Psoas muscle (tissue), 8 donors: ENCODE results near the gene EIF1B. TPM values are rescaled to one million over a fixed set of nuclear protein-coding genes. Genes with fewer than 3 reads are reported as not detected.

Source experiments
- ATAC-seq, 4 donors: fragments of 200-7000 bp; cut with Tn5 transposase; one replicate each; pipeline ENCODE4 v1.9.1; 2020; ENCODE audit warnings: moderate library complexity in 3 of 4, mild to moderate bottlenecking in 2 of 4
- DNase-seq, 2 donors: peaks; one replicate each; pipeline ENCODE4 v3.0.0-alpha.2; 2020
- H3K27ac ChIP-seq: fragments of 200-600 bp; one replicate; pipeline ENCODE4 v1.8.0; 2022
- H3K27me3 ChIP-seq, 3 donors: fragments of 200-600 bp in 1 of 3; one replicate each; pipeline versions ENCODE4 v1.6.1 to v1.8.0; 2013 to 2022; ENCODE audit warnings: low read length in 2 of 3, mild to moderate bottlenecking in 2 of 3, moderate library complexity in 1 of 3; ENCODE audit not compliant: insufficient read depth in 3 of 3
- H3K36me3 ChIP-seq, 2 donors: fragments of 200-600 bp in 1 of 2; one replicate each; pipeline versions ENCODE4 v1.6.1 to v1.8.0; 2013 to 2022; ENCODE audit warnings: low read depth in 1 of 2, mild to moderate bottlenecking in 1 of 2, moderate library complexity in 1 of 2; ENCODE audit not compliant: insufficient read depth in 1 of 2
- H3K4me1 ChIP-seq: fragments of 200-600 bp; one replicate; pipeline ENCODE4 v1.8.0; 2022
- H3K4me3 ChIP-seq: fragments of 200-600 bp; one replicate; pipeline ENCODE4 v1.8.0; 2022; ENCODE audit warnings: mild to moderate bottlenecking
- H3K9me3 ChIP-seq: fragments of 200-600 bp; one replicate; pipeline ENCODE4 v1.8.0; 2022
- WGBS, 3 donors: extraction: QIAGEN DNeasy Blood & Tissue Kit; methylation state at CpG; one replicate each; pipeline versions ENCODE4 v1.1.6 to v1.1.7; 2013; 5-methylcytosine and 5-hydroxymethylcytosine counted together
- intact Hi-C, 2 donors: fragments of 100-400 bp; cut with DNase I; formaldehyde crosslinking; loops; one replicate each; pipeline versions ENCODE4 v1.11.0 to v1.14.2; 2022
- polyA plus RNA-seq, 3 donors: library from polyadenylated mRNA; stranded (reverse); fragments of 200-250 nt; gene quantifications; one replicate each; pipeline ENCODE4 v1.2.3, GENCODE V29; 2013
- total RNA-seq, 4 donors: library from RNA; stranded (reverse); fragmentation: NEBNext Ultra II Directional in 2 of 4; extraction: Animal tissue kit (Norgen Biotek cat#: 25700) in 2 of 4; gene quantifications; one replicate each; pipeline versions ENCODE4 v1.2.1 to v1.2.4, GENCODE V29; 2021 to 2023
- TF ChIP-seq, protein P1 (sequence below): fragments of 200-600 bp; IDR thresholded peaks from one replicate; pipeline ENCODE4 v1.8.0; 2022; ENCODE audit warnings: antibody characterized with exemption
- donor health status: healthy with polysubstance abuse.
- donor health status: DM: no; HTN: no; CAD: no; lungs with moderate emphysema.
- donor health status: Bipolar disorder and iron deficiency.
- donor health status: healthy.
- donor health status: DM: yes; HTN: yes; CAD: no.
- donor health status: DM: no; HTN: no; CAD: no.
- donor health status: DM: no; HTN: no; CAD: no.
- donor health status: DM: yes; HTN: yes; CAD: no.

EIF1B gene
- total and polyA plus RNA-seq, 7 donors, result 60.1 to 205 (median 75.8) TPM

DNA sequence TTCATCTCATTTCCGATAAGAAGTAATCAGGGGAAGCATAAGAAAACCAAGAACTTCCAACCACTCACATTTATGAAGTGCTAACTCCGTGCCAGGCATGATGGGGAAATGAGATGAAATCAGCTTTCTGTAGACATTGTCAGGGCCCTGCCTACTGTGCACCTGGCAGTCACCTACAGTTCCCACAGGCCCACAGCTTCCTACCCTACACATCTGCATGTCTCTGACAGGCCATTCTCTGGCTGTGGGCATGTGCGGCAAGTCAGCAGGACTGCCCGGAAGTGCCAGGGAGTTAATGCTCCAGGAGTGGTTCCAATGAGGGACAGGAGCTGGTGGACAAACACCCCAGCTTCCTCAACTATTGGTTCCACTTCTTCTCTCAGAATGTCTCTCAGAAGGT lies 24.3 kb downstream of the EIF1B start:
- H3K4me1 ChIP-seq, result no peaks in the 10 kb centered on the region
- H3K9me3 ChIP-seq, result no peaks in the 10 kb centered on the region
- H3K27me3 ChIP-seq, result no peaks in the 10 kb centered on the region
- 90 to 94% (median 94%) methylated on average over 4 of the region's 4 CpGs for WGBS, 3 donors
- H3K4me3 ChIP-seq, result no peak overlapping the region
- DNase-seq (no peak), ATAC-seq (no peak)
- H3K27ac ChIP-seq, result no peak overlapping the region
- TF ChIP-seq, protein P1, sequence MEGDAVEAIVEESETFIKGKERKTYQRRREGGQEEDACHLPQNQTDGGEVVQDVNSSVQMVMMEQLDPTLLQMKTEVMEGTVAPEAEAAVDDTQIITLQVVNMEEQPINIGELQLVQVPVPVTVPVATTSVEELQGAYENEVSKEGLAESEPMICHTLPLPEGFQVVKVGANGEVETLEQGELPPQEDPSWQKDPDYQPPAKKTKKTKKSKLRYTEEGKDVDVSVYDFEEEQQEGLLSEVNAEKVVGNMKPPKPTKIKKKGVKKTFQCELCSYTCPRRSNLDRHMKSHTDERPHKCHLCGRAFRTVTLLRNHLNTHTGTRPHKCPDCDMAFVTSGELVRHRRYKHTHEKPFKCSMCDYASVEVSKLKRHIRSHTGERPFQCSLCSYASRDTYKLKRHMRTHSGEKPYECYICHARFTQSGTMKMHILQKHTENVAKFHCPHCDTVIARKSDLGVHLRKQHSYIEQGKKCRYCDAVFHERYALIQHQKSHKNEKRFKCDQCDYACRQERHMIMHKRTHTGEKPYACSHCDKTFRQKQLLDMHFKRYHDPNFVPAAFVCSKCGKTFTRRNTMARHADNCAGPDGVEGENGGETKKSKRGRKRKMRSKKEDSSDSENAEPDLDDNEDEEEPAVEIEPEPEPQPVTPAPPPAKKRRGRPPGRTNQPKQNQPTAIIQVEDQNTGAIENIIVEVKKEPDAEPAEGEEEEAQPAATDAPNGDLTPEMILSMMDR, result no peak
- intact Hi-C loops, result no loop called here
- no peaks in the 10 kb centered on the region for H3K36me3 ChIP-seq

DNA sequence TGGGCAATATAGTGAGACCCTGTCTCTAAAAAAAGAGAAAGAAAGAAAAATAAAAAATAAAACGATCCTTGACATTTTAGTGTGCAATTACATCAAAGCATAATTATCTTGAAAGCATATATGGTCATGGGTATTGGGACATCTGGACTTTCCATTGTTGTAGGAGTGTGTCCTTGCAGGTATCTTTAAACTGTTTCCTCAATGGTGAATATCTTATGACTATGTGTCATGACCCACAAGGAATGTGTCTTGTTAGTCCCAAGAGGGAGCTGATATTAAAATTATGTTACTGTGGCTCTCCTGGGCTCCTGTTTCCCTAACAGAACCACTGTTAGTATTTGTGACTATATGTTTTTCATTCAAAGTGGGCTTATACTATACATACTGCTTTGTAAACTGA lies 26.6 kb downstream of the EIF1B start:
- ATAC-seq (no peak), DNase-seq (no peak)
- no peak overlapping the region for H3K27ac ChIP-seq
- no peak overlapping the region for H3K4me3 ChIP-seq
- no peaks in the 10 kb centered on the region for H3K4me1 ChIP-seq
- TF ChIP-seq, protein P1, result no peak
- no peaks in the 10 kb centered on the region for H3K9me3 ChIP-seq
- 65 to 78% (median 76%) methylated on average over 1 of the region's 1 CpG for WGBS, 3 donors
- no peaks in the 10 kb centered on the region for H3K36me3 ChIP-seq
- intact Hi-C loops, result no loop called here
- H3K27me3 ChIP-seq, result no peaks in the 10 kb centered on the region

DNA sequence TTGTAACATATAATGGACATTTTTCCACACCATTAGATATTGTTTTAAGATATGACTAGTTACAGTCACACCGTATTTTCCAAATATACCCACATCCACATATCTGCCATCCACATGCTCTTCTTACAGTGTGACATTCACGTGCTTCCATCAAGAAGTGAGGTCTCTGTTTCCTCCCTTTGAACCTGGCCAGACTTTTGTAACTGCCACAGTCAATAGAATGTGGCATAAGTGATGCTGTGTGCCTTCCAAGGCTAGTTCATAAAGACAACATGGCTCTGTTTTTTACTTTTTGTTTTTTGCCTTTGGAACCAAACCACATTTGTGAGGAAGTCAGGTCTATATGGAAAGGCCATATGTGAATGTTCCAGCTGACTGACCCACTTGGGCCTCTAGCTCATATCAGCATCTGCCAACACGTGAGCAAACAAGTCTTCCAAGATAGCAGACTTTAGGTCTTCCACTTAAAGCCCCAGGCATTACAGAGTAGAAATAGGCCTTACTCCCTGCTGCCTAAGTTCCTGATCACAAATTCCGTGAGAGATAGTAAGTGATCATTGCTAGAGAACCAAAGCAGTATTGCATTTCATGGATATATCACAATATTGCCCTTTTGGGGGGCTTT lies 27.1 kb downstream of the EIF1B start:
- WGBS, 3 donors, result 81 to 84% (median 83%) methylated on average over 4 of the region's 4 CpGs
- Histone ChIP-seq H3K27me3 (no peaks in the 10 kb centered on the region), H3K36me3 (no peaks in the 10 kb centered on the region), H3K9me3 (no peaks in the 10 kb centered on the region), H3K27ac (no peak overlapping the region), H3K4me1 (no peaks in the 10 kb centered on the region), H3K4me3 (no peak overlapping the region)
- no peak for DNase-seq
- intact Hi-C loops, result no loop called here
- TF ChIP-seq, protein P1, result no peak
- ATAC-seq, result no peak

DNA sequence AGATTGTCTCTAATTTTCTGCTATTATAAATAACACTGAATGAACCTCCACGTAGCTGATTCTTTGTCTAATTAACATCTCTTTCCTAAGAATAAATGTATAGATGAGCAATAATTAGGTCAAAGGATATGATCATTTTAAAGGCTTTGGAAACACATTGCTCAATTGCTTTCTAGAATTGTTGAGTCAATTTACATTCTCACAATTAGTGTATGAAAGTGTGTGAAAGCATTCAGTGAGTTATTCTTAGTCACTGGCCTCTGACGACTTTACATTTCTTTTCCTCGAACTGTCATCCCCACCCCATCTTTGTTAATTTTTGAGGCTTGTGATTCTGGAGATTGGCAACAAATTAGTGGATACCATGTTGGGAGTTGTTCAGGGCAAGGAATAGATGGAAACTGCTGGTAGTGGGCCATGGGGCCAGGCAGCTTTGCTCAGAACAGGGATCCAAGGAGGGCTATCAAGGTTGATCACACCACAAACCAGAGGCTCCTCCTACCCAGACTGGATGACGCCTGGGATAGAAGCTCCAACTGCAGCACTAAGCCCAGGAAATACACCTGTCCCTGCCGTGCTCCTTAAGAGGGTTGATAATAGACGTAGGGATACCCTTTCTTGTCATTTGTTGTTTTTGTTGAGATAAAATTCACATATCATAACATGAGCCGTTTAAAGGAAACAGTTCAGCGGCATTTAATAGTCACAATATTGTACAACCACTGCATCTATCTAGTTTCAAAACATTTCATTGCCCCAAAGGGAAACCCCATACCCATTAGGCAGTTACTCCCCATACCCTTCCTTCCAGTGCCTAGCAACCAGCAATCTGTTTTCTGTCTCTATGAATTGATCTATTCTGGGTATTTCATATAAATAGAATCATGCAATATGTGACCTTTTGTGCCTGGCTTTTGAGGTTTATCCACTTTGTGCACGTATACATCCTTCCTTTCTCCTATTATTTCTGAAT lies 27.9 kb downstream of the EIF1B start:
- Histone ChIP-seq H3K36me3 (no peaks in the 10 kb centered on the region), H3K4me1 (no peaks in the 10 kb centered on the region), H3K27me3 (no peaks in the 10 kb centered on the region), H3K9me3 (no peaks in the 10 kb centered on the region), H3K27ac (no peak overlapping the region), H3K4me3 (no peak overlapping the region)
- intact Hi-C loops, result no loop called here
- ATAC-seq (no peak), DNase-seq (no peak)
- TF ChIP-seq, protein P1, result no peak
- WGBS, 3 donors, result 81 to 83% (median 82%) methylated on average over 9 of the region's 9 CpGs
